HEK293 (cell line): ENCODE results near the gene HIP1.

Source experiments
- CTCF ChIA-PET: fragments of 350-600 bp; formaldehyde crosslinking; extraction: SDS; loops from one replicate; lab custom pipeline; 2021; ENCODE audit warnings: antibody characterized with exemption; lab: Yijun Ruan, JAX
- POLR2A ChIA-PET: fragments of 300-600 bp; formaldehyde crosslinking; extraction: SDS; loops from one replicate; lab custom pipeline; 2020; ENCODE audit warnings: antibody characterized with exemption, inconsistent platforms; lab: Yijun Ruan, JAX
- H3K27ac ChIP-seq: fragments of 200-500 bp; sonication (Bioruptor generic); 2 replicates; pipeline ENCODE4 v1.5.1; 2014; ENCODE audit warnings: low read depth, low read length, control low read depth, inconsistent platforms; ENCODE audit errors: extremely low read depth
- H3K36me3 ChIP-seq, 2 experiments: fragments of 200-500 bp in 1 of 2; sonication (Bioruptor generic) in 1 of 2; 1 replicate in 1 of 2; 2 replicates in 1 of 2; pipeline ENCODE4 v1.5.1; 2014 to 2017; ENCODE audit warnings: inconsistent platforms in 2 of 2, low read length in 2 of 2; ENCODE audit not compliant: control insufficient read depth in 2 of 2, insufficient read depth in 1 of 2
- H3K4me1 ChIP-seq: fragments of 200-500 bp; sonication (Bioruptor generic); 2 replicates; pipeline ENCODE4 v1.5.1; 2014; ENCODE audit warnings: mild to moderate bottlenecking, low read length, inconsistent platforms; ENCODE audit not compliant: control insufficient read depth, insufficient read depth
- H3K4me3 ChIP-seq: 2 replicates; pipeline ENCODE4 v1.5.1; 2011; ENCODE audit warnings: low read depth, mild to moderate bottlenecking, control low read depth, low read length, moderate library complexity
- H3K9me3 ChIP-seq: fragments of 200-500 bp; sonication (Bioruptor generic); 2 replicates; pipeline ENCODE4 v1.5.1; 2014; ENCODE audit warnings: low read depth, low read length, inconsistent platforms; ENCODE audit not compliant: control insufficient read depth, insufficient read depth
- GFI1B ChIP-seq: fragments of 450-650 bp; formaldehyde crosslinking; IDR thresholded peaks from 2 replicates; pipeline ENCODE4 v1.5.1; 2016; ENCODE audit warnings: missing biosample characterization, missing genetic modification characterization
- KLF10 ChIP-seq: fragments of 450-650 bp; IDR thresholded peaks from 2 replicates; pipeline ENCODE4 v1.5.1; 2018; ENCODE audit warnings: missing biosample characterization, mild to moderate bottlenecking, missing genetic modification characterization
- PATZ1 ChIP-seq: fragments of 450-650 bp; formaldehyde crosslinking; IDR thresholded peaks from 2 replicates; pipeline ENCODE4 v1.5.1; 2016; ENCODE audit warnings: missing biosample characterization, missing genetic modification characterization
- SETDB1 ChIP-seq: IDR thresholded peaks from one replicate; pipeline ENCODE4 v1.6.1; 2017; ENCODE audit warnings: mild to moderate bottlenecking, low read length, moderate library complexity, mixed read lengths; ENCODE audit not compliant: insufficient read length
- ZBTB17 ChIP-seq: fragments of 450-650 bp; formaldehyde crosslinking; IDR thresholded peaks from 2 replicates; pipeline ENCODE4 v1.5.1; 2016; ENCODE audit warnings: missing biosample characterization, missing genetic modification characterization
- ZBTB48 ChIP-seq: fragments of 450-650 bp; formaldehyde crosslinking; IDR thresholded peaks from 2 replicates; pipeline ENCODE4 v1.5.1; 2016; ENCODE audit warnings: missing biosample characterization, missing genetic modification characterization
- ZNF138 ChIP-seq: fragments of 450-650 bp; formaldehyde crosslinking; IDR thresholded peaks from 2 replicates; pipeline ENCODE4 v1.5.1; 2016; ENCODE audit warnings: missing biosample characterization, missing genetic modification characterization, borderline replicate concordance
- ZNF202 ChIP-seq: fragments of 450-650 bp; formaldehyde crosslinking; IDR thresholded peaks from 2 replicates; pipeline ENCODE4 v1.5.1; 2016; ENCODE audit warnings: missing biosample characterization, missing genetic modification characterization, borderline replicate concordance
- ZNF266 ChIP-seq: fragments of 450-650 bp; formaldehyde crosslinking; IDR thresholded peaks from 2 replicates; pipeline ENCODE4 v1.5.1; 2016; ENCODE audit warnings: missing biosample characterization, missing genetic modification characterization, low read depth
- ZNF280D ChIP-seq: fragments of 450-650 bp; formaldehyde crosslinking; IDR thresholded peaks from 2 replicates; pipeline ENCODE4 v1.5.1; 2016; ENCODE audit warnings: missing biosample characterization, missing genetic modification characterization
- ZNF341 ChIP-seq: fragments of 450-650 bp; formaldehyde crosslinking; IDR thresholded peaks from 2 replicates; pipeline ENCODE4; 2016; ENCODE audit warnings: low read depth, missing biosample characterization, missing genetic modification characterization
- ZNF426 ChIP-seq: fragments of 450-650 bp; formaldehyde crosslinking; IDR thresholded peaks from 2 replicates; pipeline ENCODE4 v1.5.1; 2017; ENCODE audit warnings: missing biosample characterization, missing genetic modification characterization, mild to moderate bottlenecking, inconsistent platforms, moderate library complexity
- ZNF560 ChIP-seq: fragments of 450-650 bp; formaldehyde crosslinking; IDR thresholded peaks from 2 replicates; pipeline ENCODE4 v1.5.1; 2017; ENCODE audit warnings: missing biosample characterization, missing genetic modification characterization, borderline replicate concordance
- ZNF596 ChIP-seq: fragments of 450-650 bp; IDR thresholded peaks from 2 replicates; pipeline ENCODE4 v1.5.0; 2018; ENCODE audit warnings: missing biosample characterization, mild to moderate bottlenecking, missing genetic modification characterization, moderate library complexity
- ZNF624 ChIP-seq: fragments of 450-650 bp; formaldehyde crosslinking; IDR thresholded peaks from 2 replicates; pipeline ENCODE4 v1.5.1; 2017; ENCODE audit warnings: missing biosample characterization, missing genetic modification characterization
- ZNF707 ChIP-seq: fragments of 450-650 bp; formaldehyde crosslinking; IDR thresholded peaks from 2 replicates; pipeline ENCODE4 v1.5.1; 2016; ENCODE audit warnings: missing biosample characterization, missing genetic modification characterization
- TF ChIP-seq, protein P1 (sequence below): fragments of 450-650 bp; formaldehyde crosslinking; IDR thresholded peaks from 2 replicates; pipeline ENCODE4 v1.5.1; 2017; ENCODE audit warnings: missing biosample characterization, missing genetic modification characterization
- TF ChIP-seq, protein P2 (sequence below): fragments of 450-650 bp; formaldehyde crosslinking; IDR thresholded peaks from 2 replicates; pipeline ENCODE4 v1.5.1; 2016; ENCODE audit warnings: missing biosample characterization, missing genetic modification characterization
- TF ChIP-seq, protein P3 (sequence below): fragments of 450-650 bp; formaldehyde crosslinking; IDR thresholded peaks from 2 replicates; pipeline ENCODE4 v1.5.1; 2016; ENCODE audit warnings: missing biosample characterization, missing genetic modification characterization, low read depth

Gene HIP1

DNA sequence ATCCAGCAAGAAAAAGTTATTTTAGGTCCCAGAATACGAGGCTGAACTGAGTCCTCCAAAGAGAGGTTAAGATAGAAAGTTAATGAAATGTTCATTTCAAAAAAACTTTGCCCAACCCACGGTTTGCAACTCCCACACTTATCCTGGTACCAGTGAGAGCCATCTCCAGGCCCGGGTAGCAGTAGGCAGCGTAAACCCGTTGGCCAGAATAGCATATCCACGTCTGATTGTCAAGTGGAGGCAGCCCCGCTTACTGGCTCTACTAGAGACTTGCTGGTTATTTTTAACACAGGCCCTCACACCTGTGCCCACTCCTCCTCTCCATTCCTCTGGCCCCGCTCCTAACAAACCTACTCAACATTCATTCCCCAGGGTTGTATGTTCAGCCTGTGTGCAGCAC, 109.7 kb downstream of the HIP1 start:
- no peaks in the 10 kb centered on the region for H3K9me3 ChIP-seq
- TF ChIP-seq ZNF341 (tag by site-specific recombination) (no peak), ZNF266 (tag by site-specific recombination) (no peak), ZNF596 (tag by site-specific recombination) (no peak), ZNF560 (tag by site-specific recombination) (no peak), ZNF426 (no peak), PATZ1 (no peak), ZBTB17 (tag by site-specific recombination) (no peak)
- TF ChIP-seq, protein P1, sequence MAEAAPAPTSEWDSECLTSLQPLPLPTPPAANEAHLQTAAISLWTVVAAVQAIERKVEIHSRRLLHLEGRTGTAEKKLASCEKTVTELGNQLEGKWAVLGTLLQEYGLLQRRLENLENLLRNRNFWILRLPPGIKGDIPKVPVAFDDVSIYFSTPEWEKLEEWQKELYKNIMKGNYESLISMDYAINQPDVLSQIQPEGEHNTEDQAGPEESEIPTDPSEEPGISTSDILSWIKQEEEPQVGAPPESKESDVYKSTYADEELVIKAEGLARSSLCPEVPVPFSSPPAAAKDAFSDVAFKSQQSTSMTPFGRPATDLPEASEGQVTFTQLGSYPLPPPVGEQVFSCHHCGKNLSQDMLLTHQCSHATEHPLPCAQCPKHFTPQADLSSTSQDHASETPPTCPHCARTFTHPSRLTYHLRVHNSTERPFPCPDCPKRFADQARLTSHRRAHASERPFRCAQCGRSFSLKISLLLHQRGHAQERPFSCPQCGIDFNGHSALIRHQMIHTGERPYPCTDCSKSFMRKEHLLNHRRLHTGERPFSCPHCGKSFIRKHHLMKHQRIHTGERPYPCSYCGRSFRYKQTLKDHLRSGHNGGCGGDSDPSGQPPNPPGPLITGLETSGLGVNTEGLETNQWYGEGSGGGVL, result no peak
- TF ChIP-seq, protein P2, sequence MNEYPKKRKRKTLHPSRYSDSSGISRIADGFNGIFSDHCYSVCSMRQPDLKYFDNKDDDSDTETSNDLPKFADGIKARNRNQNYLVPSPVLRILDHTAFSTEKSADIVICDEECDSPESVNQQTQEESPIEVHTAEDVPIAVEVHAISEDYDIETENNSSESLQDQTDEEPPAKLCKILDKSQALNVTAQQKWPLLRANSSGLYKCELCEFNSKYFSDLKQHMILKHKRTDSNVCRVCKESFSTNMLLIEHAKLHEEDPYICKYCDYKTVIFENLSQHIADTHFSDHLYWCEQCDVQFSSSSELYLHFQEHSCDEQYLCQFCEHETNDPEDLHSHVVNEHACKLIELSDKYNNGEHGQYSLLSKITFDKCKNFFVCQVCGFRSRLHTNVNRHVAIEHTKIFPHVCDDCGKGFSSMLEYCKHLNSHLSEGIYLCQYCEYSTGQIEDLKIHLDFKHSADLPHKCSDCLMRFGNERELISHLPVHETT (tag by site-specific recombination), result no peak
- TF ChIP-seq, all 188 proteins: peak for 0
- ChIA-PET POLR2A (no interaction called here), CTCF (no interaction called here)
- Histone ChIP-seq H3K4me3 (no peak overlapping the region), H3K36me3 (no peaks in the 10 kb centered on the region), H3K27ac (no peak overlapping the region), H3K4me1 (no peaks in the 10 kb centered on the region)

- no peaks in the 10 kb centered on the region for H3K4me1 ChIP-seq
- ChIA-PET CTCF (interaction anchor here (0.6 kb wide), 1 partner anchor 20 kb away, joined by 5 read pairs; no protein-coding TSS in a partner anchor), POLR2A (no interaction called here)
- H3K4me3 ChIP-seq, result no peak overlapping the region
- no peaks in the 10 kb centered on the region for H3K36me3 ChIP-seq
- no peak overlapping the region for H3K27ac ChIP-seq
- no peak for TF ChIP-seq GFI1B (tag by site-specific recombination)
- no peak for TF ChIP-seq ZNF624 (tag by site-specific recombination)
- no peak for TF ChIP-seq ZNF202 (tag by site-specific recombination)
- no peak for TF ChIP-seq ZNF138 (tag by site-specific recombination)
- 0 out of 2 replicates have a peak, but pooled peaks have one; percentile 19 for TF ChIP-seq ZNF280D
- TF ChIP-seq, protein P3, sequence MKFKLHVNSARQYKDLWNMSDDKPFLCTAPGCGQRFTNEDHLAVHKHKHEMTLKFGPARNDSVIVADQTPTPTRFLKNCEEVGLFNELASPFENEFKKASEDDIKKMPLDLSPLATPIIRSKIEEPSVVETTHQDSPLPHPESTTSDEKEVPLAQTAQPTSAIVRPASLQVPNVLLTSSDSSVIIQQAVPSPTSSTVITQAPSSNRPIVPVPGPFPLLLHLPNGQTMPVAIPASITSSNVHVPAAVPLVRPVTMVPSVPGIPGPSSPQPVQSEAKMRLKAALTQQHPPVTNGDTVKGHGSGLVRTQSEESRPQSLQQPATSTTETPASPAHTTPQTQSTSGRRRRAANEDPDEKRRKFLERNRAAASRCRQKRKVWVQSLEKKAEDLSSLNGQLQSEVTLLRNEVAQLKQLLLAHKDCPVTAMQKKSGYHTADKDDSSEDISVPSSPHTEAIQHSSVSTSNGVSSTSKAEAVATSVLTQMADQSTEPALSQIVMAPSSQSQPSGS (tag by site-specific recombination), result no peak
- peak; percentile 84 for TF ChIP-seq ZNF707
- peak; percentile 59 for TF ChIP-seq SETDB1
- TF ChIP-seq ZBTB48 (tag by site-specific recombination), result no peak
- TF ChIP-seq KLF10 (tag by site-specific recombination), result no peak
- TF ChIP-seq, all 188 proteins: peak for 3
- no peaks in the 10 kb centered on the region for H3K9me3 ChIP-seq
Observed at GRCh38 chr7:75628055-75628454, 110.7 kb downstream of the HIP1 start.
